Measurements from ENCODE around the gene RAPH1.
"Not testable (repeated sequence)": the region's sequence is repeated elsewhere in the genome, so short reads cannot be mapped to it uniquely, and the experiment has no call there.

The RAPH1 gene

DNA sequence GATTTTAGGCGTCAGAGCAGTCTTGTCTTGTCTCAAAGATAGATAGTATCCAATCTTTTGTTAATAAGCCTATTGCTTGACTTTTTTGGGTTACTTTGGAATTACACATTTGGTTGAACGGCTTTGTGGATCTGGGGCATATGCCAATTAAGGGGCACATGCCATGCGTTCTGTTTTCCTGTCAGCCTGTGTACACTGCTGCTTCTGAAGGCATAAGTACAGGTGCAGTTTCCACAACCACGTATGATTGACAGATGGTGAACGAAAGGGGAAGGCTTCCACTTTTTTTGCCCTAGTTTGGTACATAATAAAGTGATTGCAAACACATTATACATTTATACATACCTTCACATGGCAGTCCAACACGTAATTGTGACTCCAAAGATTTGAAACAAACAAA, 102.3 kb downstream of the RAPH1 start:
- no peak for DNase-seq (ENCODE audit: low spot score)

DNA sequence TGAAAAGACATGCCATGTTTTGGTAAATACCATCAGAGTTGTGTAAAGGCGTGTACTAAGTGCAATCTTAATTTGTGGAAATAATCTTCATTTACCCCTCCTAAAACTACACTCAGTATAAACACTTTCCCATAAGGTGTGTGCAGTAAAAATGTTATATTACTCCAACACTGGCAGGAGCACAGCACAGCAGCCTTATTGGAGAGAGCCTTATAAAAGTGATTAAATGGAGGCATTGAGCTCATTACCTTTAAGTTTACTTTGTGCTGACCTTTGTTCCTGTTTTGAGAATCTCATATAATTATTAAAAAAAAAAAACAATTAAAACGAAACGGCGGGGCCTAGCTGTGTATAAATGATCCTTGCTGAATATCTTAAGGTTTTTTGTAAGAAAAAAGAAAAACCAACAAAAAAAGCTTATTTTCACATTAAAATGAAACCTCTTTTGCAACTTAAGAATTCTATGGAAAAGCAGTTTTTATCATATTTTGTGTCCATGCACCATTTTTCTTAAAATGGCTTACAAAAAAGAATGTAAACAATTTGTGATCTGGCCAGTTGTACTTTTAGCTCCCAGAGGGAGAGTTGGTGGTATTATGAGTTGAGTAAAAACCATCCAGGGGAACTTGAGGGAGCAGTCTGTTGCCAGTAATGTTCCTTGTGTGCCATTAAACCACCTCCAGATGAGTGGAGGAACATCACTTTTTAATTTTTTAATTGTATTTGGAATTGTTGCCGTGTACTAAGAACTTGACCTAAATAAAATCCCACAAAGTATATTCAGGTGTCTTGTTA, 103.5 kb downstream of the RAPH1 start:
- no peak for DNase-seq (ENCODE audit: low spot score)

DNA sequence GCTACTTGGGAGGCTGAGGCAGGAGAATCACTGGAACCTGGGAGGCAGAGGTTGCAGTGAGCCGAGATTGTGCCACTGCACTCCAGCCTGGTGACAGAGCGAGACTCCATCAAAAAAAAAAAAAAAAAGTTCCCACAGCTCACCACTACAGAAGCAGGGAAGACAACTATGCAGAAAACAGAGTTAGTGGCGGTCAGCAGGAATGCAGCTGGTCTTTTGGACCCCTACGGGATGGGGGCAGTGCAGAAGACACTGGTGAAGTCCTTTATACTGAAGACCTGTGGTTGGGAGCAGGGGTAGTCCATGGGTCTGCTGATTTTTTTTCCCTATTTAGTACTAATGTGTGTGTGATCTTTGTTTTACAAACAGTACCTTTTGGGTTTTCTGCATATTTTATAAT, 105.5 kb downstream of the RAPH1 start:
- not testable (repeated sequence) for DNase-seq (ENCODE audit: low spot score)

GRCh38 chr2:203427061-203427460, 108.0 kb downstream of the RAPH1 start:
- DNase-seq (ENCODE audit: low spot score): peak; percentile 47

DNA sequence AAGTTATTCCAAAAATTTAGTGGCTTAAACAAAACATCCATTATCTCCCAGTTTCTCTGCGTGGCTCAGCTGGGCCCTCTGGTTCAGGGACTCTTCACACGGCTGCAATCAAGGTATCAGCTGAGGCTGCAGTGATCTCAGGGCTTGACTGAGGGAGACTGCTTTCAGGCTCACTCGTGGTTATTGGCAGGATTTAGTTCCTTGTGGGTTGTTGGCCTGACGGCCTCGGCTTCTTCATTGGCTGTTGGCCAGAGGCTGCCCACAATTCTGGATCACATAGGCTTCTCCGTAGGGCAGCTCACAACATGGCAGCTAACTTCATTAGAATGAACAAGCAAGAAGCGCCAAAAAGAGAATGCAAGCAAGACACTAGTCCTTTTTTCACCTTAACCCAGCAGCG, 116.8 kb downstream of the RAPH1 start:
- DNase-seq (ENCODE audit: low spot score): no peak

DNA sequence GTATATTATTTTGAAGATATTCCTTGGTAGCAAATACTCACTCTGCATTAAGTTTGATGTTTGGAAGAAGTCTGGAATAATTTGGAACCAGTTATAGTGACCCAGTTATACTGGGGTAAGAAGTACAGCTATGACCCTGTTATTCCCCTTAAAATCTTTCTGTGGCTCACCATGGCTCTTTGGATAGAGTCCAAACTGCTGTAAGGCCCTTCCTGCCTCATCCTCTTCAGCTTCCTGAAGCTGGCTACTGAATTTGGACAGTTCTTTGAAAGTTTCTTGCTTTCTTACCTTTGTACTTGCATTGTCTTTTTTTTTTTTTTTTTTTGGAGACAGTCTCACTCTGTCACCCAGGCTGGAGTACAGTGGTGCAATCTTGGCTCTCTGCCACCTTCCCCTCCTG, 121.3 kb downstream of the RAPH1 start:
- DNase-seq (ENCODE audit: low spot score): no peak

GRCh38 chr2:203412546-203413331, 122.4 kb downstream of the RAPH1 start:
- no peak for DNase-seq (ENCODE audit: low spot score)

- DNase-seq (ENCODE audit: low spot score): no peak
These were observed 127.6 kb downstream of the RAPH1 start for GRCh38 chr2:203407496-203407895.

GRCh38 chr2:203404996-203405395, 130.1 kb downstream of the RAPH1 start:
- no peak for DNase-seq (ENCODE audit: low spot score)

- DNase-seq (ENCODE audit: low spot score): no peak
These were observed 134.1 kb downstream of the RAPH1 start for GRCh38 chr2:203400805-203401585.

DNA sequence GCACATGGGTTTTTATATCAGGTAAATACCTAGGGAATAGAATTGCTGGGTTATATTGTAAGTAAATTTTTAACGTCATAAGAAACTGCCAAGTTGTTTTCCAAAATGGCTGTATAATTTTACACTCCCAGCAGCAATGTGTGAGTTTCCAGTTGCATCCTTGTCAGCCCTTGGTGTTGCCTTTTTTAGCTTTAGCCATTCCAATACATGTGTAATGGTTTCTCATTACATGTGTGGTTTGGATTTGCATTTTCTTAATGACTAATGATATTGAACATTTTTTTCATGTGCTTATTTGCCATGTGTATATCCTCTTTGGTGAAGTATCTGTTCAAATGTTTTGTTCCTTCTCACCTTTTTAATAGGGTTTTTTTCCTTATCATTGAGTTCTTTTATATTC, 136.1 kb downstream of the RAPH1 start:
- DNase-seq (ENCODE audit: low spot score): no peak

DNA sequence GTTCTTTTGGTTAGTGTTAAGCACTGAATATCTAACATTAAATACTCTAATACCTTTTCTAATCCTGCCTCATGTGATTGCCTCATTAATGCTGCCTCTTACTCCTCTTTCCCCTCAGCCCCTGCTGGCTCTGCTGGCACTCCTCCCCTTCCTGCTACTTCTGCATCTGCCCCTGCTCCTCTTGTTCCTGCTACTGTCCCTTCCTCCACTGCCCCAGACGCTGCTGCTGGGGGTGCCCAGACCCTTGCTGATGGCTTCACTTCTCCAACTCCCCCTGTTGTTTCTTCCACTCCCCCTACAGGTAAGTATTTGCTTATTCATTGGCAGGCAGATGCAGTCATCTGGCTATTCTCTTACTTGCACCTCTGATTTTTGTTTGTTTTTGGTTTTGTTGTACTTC, 138.4 kb downstream of the RAPH1 start:
- DNase-seq (ENCODE audit: low spot score): no peak

DNA sequence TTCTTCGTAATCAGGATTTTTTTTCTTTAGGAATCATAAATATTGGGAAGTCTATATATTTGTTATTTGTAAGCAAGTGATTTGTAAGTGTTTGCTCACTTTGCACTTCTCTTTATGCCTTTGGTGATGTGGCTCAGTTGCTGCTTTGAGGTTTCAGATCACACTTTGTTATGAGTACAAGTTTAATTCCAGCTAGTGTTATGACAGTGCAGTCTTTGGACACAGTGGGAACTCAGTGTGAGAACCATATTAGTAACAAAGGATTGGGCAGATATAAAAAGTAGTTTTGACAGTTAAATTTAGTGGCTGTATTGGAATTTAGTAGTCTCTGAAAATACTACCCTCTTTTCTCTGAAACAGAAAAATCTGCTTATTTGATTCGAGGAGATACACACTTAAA, 139.2 kb downstream of the RAPH1 start:
- DNase-seq (ENCODE audit: low spot score): no peak

- no peak for DNase-seq (ENCODE audit: low spot score)
These were observed 140.4 kb downstream of the RAPH1 start for GRCh38 chr2:203394519-203395227.

- DNase-seq (ENCODE audit: low spot score): not testable (repeated sequence)
These were observed 146.9 kb downstream of the RAPH1 start for GRCh38 chr2:203388153-203388552.

DNA sequence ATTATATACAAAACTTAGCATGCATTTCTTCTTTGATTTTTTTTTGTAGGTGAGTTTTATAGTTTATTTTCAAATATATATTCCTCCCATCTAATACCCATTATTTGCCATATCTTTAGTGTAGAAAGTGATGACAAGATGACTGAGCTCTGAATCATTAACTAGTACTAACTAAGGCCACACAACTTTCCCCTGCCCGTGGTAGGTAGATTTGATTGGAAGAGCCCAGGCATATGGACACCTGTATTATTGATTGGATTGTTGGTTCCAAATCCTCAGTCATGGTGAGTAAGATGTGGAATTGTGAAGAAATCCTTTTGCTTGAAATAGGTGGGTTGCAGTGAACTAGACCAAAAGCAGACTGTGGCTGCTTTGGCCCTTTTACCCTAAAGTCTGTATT, 152.1 kb downstream of the RAPH1 start:
- DNase-seq (ENCODE audit: low spot score): no peak

DNA sequence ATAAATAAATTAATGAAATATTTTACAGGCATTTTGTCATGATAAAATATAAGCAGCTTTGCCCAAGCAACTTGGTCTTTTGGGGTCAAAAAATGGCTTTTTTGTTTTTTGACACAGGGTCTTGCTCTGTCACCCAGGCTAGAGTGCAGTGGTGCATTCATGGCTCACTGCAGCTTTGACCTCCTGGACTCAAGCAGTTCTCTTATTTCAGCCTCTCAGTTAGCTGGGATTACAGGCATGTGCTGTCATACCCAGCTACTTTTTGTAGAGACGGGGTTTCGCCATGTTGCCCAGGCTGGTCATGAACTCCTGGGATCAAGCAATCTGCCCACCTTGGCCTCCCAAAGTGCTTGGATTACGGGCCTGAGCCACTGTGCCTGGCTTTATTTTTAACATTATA, 155.9 kb downstream of the RAPH1 start:
- DNase-seq (ENCODE audit: low spot score): no peak

DNA sequence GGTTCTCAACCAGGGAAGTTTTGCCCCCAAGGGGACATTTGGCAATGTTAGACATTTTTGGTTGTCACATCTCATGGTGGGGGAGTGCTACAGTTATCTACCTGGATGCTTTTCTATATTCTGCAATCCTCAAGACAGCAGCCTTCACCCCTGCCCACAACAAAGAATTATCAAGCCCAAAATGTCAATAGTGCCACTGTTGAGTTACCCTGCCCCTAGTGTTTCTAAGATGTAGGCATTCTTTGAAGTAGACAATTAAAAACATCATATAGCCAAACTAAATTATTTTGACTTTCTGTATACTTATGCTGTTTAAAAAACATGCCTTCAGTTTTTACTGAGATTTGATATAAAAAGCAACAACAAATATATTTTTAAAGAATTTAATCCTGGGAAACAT, 158.9 kb downstream of the RAPH1 start:
- DNase-seq (ENCODE audit: low spot score): no peak

- DNase-seq (ENCODE audit: low spot score): not testable (repeated sequence)
These were observed 162.4 kb downstream of the RAPH1 start for GRCh38 chr2:203372706-203373105.

DNA sequence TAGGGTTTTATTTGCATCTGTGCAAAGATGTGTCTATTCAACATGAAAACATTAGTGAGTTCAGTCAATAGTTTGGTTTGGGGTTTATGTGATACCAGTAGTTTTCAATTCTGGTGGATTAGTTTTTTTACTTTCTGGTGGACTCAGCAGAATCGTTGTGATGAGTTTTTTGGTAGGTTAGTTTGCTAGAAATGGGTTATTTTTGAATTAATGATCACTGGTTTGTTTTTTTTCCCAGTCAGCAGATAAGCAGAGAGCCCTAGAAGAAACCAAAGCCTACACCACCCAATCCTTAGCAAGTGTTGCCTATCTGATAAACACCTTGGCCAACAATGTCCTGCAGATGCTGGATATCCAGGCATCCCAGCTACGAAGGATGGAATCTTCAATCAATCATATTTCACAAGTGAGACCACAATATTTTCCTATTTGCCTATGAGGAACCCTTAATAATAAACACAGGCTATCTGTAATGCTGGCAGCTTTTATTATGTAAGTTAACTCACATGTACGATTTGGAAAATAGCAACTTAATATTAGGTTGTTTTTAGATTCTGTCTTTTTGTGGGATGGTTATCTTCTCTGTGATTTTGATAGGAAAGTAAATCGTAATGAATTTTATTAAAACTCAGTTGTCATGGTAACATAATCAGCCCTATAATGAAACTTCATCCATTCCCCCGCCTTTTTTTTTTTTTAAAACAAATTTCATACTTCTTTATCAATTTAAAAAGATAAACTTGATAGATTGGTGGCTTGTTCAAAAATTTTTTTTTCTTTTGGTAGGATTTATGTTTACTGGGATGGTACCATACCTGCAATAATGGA, 168.2 kb downstream of the RAPH1 start:
- DNase-seq (ENCODE audit: low spot score): no peak

DNA sequence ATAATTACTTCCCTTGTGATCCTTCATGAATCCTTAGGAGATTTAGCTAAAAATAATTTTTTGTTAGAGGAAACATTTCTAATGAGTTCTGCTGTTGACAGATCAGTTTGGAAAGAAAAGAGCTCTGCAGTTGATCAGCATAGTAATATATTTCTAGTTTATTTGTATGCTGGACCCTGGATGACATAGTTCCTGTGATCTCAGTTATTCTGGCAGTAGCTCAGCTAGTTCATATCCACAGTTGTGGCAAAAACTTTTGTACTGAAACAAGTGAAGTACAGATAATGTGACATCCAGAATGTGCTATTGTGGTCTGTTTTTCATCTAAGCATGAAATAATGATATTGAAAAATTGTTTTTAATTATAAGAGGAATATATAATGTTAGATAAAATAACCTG, 173.2 kb downstream of the RAPH1 start:
- no peak for DNase-seq (ENCODE audit: low spot score)

Data from RKO (cell line).